ENCODE data around the gene PLEKHA4.
A peak's percentile ranks its signal among the peaks of the same experiment; 100 is the strongest.
"Not testable (repeated sequence)": the region's sequence is repeated elsewhere in the genome, so short reads cannot be mapped to it uniquely, and the experiment has no call there.

PLEKHA4 gene

DNA sequence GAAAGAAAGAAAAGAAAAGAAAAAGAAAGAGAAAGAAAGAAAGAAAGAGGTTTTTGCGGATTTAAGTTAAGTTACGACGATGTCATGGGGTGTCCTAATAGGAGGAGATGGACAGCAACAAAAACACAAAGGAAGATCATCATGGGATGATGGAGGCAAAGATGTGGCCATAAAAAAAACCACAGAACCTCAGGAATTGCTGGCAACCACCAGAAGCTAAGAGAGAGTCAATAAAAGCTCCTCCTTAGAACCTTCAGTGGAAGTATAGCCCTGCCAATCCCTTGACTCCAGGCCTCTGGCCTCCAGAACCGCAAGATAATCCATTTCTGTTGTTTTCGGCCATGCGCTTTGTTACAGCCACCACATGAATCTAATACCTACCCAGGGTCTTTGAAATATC lies 11.5 kb downstream of the PLEKHA4 start:
- TF ChIP-seq, protein P1, sequence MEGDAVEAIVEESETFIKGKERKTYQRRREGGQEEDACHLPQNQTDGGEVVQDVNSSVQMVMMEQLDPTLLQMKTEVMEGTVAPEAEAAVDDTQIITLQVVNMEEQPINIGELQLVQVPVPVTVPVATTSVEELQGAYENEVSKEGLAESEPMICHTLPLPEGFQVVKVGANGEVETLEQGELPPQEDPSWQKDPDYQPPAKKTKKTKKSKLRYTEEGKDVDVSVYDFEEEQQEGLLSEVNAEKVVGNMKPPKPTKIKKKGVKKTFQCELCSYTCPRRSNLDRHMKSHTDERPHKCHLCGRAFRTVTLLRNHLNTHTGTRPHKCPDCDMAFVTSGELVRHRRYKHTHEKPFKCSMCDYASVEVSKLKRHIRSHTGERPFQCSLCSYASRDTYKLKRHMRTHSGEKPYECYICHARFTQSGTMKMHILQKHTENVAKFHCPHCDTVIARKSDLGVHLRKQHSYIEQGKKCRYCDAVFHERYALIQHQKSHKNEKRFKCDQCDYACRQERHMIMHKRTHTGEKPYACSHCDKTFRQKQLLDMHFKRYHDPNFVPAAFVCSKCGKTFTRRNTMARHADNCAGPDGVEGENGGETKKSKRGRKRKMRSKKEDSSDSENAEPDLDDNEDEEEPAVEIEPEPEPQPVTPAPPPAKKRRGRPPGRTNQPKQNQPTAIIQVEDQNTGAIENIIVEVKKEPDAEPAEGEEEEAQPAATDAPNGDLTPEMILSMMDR (conservative IDR thresholded peaks at IDR 0.05; ENCODE audit: low read length) = no peak
- no peak overlapping the region for H3K4me3 ChIP-seq (ENCODE audit: low read length)
- DNase-seq (ENCODE audit: low read depth) = peak; percentile 72

DNA sequence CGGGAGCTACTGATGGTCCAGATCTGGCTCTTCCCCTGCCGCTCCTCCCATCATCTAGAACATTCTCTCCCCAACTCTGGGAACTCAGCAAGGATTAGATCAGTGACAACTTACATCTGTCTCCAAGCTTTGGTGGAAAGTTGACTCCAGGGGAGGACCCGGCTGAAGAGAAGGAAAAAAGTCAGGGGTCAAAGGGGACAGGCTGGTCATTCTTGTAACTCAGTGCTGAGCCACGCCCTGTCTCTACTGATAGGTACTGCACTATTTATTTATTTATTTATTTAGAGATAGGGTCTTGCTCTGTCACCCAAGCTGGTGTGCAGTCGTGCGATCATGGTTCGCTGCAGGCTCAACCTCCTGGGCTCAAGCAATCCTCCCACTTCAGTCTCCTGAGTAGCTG lies 14.3 kb downstream of the PLEKHA4 start:
- no peak overlapping the region for H3K4me3 ChIP-seq (ENCODE audit: low read length)
- DNase-seq (ENCODE audit: low read depth) = no peak
- TF ChIP-seq, protein P1 (conservative IDR thresholded peaks at IDR 0.05; ENCODE audit: low read length) = no peak

DNA sequence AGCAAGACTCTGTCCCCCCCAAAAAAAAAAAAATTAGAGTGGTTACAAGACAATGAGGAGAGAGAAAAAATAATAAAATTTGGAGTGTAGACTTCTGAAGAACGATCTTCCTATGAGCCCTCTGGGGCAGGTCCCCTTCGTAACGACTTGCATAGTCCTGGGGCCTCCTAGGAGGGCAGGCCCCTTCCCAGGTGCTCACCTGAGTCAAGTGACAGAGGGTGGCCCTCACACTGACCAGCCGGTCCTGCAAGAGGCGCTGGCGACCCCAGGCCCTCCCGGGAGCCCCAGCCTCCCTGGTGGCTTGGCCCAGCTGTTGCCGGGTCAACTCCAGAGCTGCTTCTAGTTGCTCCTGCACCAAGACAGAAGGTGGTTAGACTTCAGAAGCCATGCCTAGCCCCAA lies 14.9 kb downstream of the PLEKHA4 start:
- no peak for DNase-seq (ENCODE audit: low read depth)
- H3K4me3 ChIP-seq (ENCODE audit: low read length) = no peak overlapping the region
- TF ChIP-seq, protein P1 (conservative IDR thresholded peaks at IDR 0.05; ENCODE audit: low read length) = no peak

DNA sequence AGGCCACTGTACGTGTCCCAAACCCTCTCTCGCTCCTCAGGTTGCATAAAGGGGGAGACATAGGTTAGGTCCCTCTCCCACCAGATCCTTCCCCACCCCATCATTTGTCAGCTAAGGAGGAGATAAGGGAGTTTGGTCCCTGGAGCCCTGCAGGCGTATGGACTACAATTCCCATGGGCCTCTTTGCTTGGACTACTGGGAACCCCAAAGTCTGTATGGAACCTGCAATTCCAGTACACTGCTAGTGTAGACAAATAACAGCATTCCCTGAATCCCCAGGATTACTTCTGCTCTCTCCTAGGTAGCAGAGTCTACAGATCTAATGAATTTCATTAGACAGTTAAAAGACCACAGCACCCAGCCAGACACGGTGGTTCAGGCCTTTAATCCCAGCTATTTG lies 16.1 kb downstream of the PLEKHA4 start:
- DNase-seq (ENCODE audit: low read depth) = no peak
- no peak overlapping the region for H3K4me3 ChIP-seq (ENCODE audit: low read length)
- TF ChIP-seq, protein P1 (conservative IDR thresholded peaks at IDR 0.05; ENCODE audit: low read length) = no peak

DNA sequence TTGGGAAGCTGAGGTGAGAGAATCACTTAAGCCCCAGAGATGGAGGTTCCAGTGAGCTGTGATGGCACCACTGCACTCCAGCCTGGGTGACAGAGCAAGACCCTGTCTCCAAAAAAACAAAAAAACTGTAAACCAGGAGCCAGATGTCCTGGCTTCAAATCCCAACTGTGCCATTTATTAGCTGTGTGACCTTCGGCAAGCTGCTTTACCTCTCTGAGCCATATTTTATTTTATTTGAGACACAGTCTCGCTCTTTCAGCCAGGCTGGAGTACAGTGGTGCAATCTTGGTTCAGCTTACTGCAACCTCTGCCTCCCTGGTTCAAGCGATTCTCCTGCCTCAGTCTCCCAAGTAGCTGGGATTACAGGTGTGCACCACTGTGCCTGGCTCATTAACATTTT lies 21.8 kb downstream of the PLEKHA4 start:
- not testable (repeated sequence) for H3K4me3 ChIP-seq (ENCODE audit: low read length); DNase-seq (ENCODE audit: low read depth)

DNA sequence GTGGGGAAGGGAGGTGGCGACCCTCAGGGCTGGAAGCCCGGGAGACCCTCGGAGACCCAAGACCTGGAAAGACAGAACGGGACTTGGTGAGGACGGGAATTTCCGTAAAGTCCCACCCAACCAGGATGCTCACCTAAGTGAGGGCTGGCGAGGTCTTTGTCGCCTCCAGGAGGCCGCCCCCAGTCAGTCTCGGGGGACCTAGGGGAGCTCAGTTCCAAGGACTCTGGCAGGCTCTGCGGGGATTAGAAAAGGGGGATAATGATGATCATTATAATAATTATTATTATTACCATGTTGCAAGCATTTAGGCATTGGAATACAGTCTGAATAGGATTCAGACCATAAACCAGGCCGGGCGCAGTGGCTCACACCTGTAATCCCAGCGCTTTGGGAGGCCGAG lies 23.0 kb downstream of the PLEKHA4 start:
- H3K4me3 ChIP-seq (ENCODE audit: low read length) = no peak overlapping the region
- no peak for DNase-seq (ENCODE audit: low read depth)
- TF ChIP-seq, protein P1 (conservative IDR thresholded peaks at IDR 0.05; ENCODE audit: low read length) = no peak

DNA sequence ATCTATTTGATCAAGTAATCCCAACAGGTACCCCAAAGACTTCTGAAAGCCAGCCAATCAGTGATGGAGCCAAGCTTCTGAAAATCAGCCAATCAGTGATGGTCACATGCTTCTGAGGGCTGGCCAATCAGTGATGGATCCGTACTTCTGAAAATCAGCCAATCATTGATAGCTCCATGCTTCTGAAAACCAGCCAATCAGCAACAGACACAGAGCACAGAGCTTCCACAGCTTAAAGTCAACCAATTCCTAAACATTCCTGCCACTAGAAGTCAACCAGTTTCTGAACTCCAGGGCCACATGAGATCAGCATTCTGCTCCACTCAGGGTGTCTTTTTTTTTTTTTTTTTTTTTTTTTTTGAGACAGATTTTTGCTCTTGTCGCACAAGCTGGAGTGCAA lies 23.9 kb downstream of the PLEKHA4 start:
- peak; percentile 71 for DNase-seq (ENCODE audit: low read depth)
- TF ChIP-seq, protein P1 (conservative IDR thresholded peaks at IDR 0.05; ENCODE audit: low read length) = peak; percentile 38
- no peak overlapping the region for H3K4me3 ChIP-seq (ENCODE audit: low read length)

DNA sequence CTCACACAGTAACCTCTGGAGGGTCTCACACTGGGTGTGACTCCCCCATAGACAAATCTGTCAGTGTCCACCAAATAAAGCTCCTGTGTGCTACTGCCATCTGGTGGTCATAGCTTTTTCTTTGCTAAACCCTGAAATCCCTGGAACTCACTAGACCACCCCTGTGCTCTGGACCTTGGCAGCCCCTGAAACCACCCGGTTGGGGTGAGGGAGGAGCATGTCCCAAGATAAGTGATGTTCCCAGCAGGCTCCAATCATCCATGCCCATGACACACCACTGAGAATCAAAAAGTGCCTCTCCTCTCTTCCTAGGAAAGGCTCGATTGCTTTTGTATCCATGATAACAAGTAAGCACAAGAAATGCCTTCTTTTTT lies 25.6 kb downstream of the PLEKHA4 start:
- H3K4me3 ChIP-seq (ENCODE audit: low read length) = no peak overlapping the region
- peak; percentile 36 for DNase-seq (ENCODE audit: low read depth)
- TF ChIP-seq, protein P1 (conservative IDR thresholded peaks at IDR 0.05; ENCODE audit: low read length) = peak; percentile 88

Data from AG10803 (cell line).